Chondrocyte (in vitro differentiated cells): ENCODE results near the gene MYL4. TPM values are rescaled to one million over a fixed set of nuclear protein-coding genes. Genes with fewer than 3 reads are reported as not detected.

Experiments
- DNase-seq: peaks from one replicate; pipeline ENCODE4 v3.0.0; 2021; ENCODE audit warnings: mixed read lengths, low spot score
- H3K27ac Mint-ChIP-seq: one replicate; pipeline ENCODE4 v1.8.0; 2021; ENCODE audit warnings: mild to moderate bottlenecking, moderate library complexity, mixed read lengths; ENCODE audit not compliant: unreplicated experiment
- H3K27me3 Mint-ChIP-seq: 2 replicates; pipeline ENCODE4 v1.8.0; 2021; ENCODE audit warnings: low read depth, mixed read lengths
- H3K36me3 Mint-ChIP-seq: 2 replicates; pipeline ENCODE4 v1.8.0; 2021; ENCODE audit warnings: low read depth, mixed read lengths
- H3K4me1 Mint-ChIP-seq: 2 replicates; pipeline ENCODE4 v1.8.0; 2021; ENCODE audit warnings: low read depth, mild to moderate bottlenecking, mixed read lengths
- H3K4me3 Mint-ChIP-seq: one replicate; pipeline ENCODE4 v1.8.0; 2021; ENCODE audit warnings: mild to moderate bottlenecking, moderate library complexity, mixed read lengths; ENCODE audit not compliant: unreplicated experiment
- H3K9me3 Mint-ChIP-seq: 2 replicates; pipeline ENCODE4 v1.8.0; 2021; ENCODE audit warnings: low read depth, mixed read lengths
- CTCF ChIP-seq: fragments of 200-600 bp; sonication (generic); IDR thresholded peaks from 2 replicates; pipeline ENCODE4 v1.5.0; 2021; ENCODE audit warnings: antibody characterized with exemption, mild to moderate bottlenecking, moderate library complexity
- total RNA-seq: library from RNA; stranded (reverse); gene quantifications from 3 replicates; pipeline ENCODE4 v1.2.1, GENCODE V29; 2021

The MYL4 gene
- total RNA-seq, 1 donor from 2014 or later, result 1.9 TPM

- no peaks in the 10 kb centered on the region for H3K27me3 Mint-ChIP-seq
- no peaks in the 10 kb centered on the region for H3K36me3 Mint-ChIP-seq
- H3K9me3 Mint-ChIP-seq, result no peaks in the 10 kb centered on the region
- no peak for TF ChIP-seq CTCF
- no peak for DNase-seq
- H3K4me1 Mint-ChIP-seq, result peaks cover 20% of the 10 kb centered on the region
- peak overlapping the region; percentile 91 for H3K27ac Mint-ChIP-seq
- H3K4me3 Mint-ChIP-seq, result no peak overlapping the region
These were observed 30.4 kb downstream of the MYL4 start for GRCh38 chr17:47239619-47239966.

GRCh38 chr17:47239967-47240651 is 31.0 kb downstream of the MYL4 start:
- peak overlapping the region; percentile 91 for H3K27ac Mint-ChIP-seq
- TF ChIP-seq CTCF, result no peak
- DNase-seq, result no peak
- H3K9me3 Mint-ChIP-seq, result no peaks in the 10 kb centered on the region
- H3K27me3 Mint-ChIP-seq, result no peaks in the 10 kb centered on the region
- H3K4me1 Mint-ChIP-seq, result peaks cover 20% of the 10 kb centered on the region
- no peak overlapping the region for H3K4me3 Mint-ChIP-seq
- H3K36me3 Mint-ChIP-seq, result no peaks in the 10 kb centered on the region

GRCh38 chr17:47240806-47241205 is 31.7 kb downstream of the MYL4 start:
- peak overlapping the region; percentile 91 for H3K27ac Mint-ChIP-seq
- H3K27me3 Mint-ChIP-seq, result no peaks in the 10 kb centered on the region
- H3K36me3 Mint-ChIP-seq, result no peaks in the 10 kb centered on the region
- DNase-seq, result no peak
- no peaks in the 10 kb centered on the region for H3K9me3 Mint-ChIP-seq
- no peak overlapping the region for H3K4me3 Mint-ChIP-seq
- H3K4me1 Mint-ChIP-seq, result peaks cover 20% of the 10 kb centered on the region
- TF ChIP-seq CTCF, result no peak

- no peak for TF ChIP-seq CTCF
- no peak overlapping the region for H3K27ac Mint-ChIP-seq
- DNase-seq, result no peak
- no peaks in the 10 kb centered on the region for H3K36me3 Mint-ChIP-seq
- H3K4me3 Mint-ChIP-seq, result no peak overlapping the region
- no peaks in the 10 kb centered on the region for H3K9me3 Mint-ChIP-seq
- H3K4me1 Mint-ChIP-seq, result peaks cover 20% of the 10 kb centered on the region
- H3K27me3 Mint-ChIP-seq, result peaks cover 2% of the 10 kb centered on the region
These were observed 33.5 kb downstream of the MYL4 start for GRCh38 chr17:47242648-47243047.

GRCh38 chr17:47243737-47244598 is 34.8 kb downstream of the MYL4 start:
- Mint-ChIP-seq H3K9me3 (no peaks in the 10 kb centered on the region), H3K4me1 (peaks cover 20% of the 10 kb centered on the region), H3K27ac (no peak overlapping the region), H3K36me3 (no peaks in the 10 kb centered on the region), H3K4me3 (no peak overlapping the region), H3K27me3 (peaks cover 2% of the 10 kb centered on the region)
- TF ChIP-seq CTCF, result no peak
- no peak for DNase-seq
